Erythroblast (primary cell): ENCODE data around the gene RNF220.

Experiments
- GATA1 ChIP-seq: IDR thresholded peaks from 2 replicates; pipeline ENCODE4 v1.6.1; 2011; ENCODE audit warnings: low read depth, mild to moderate bottlenecking, control low read depth, low read length, moderate library complexity
- POLR2A ChIP-seq: IDR thresholded peaks from 2 replicates; pipeline ENCODE4 v1.6.1; 2011; ENCODE audit warnings: mild to moderate bottlenecking, low read length

GRCh38 chr1:44420535-44420934 is 15.5 kb downstream of the RNF220 start:
- TF ChIP-seq POLR2A (no peak), GATA1 (no peak)
